HepG2 (cell line): ENCODE data around the gene NABP1. TPM values are rescaled to one million over a fixed set of nuclear protein-coding genes. Genes with fewer than 3 reads are reported as not detected.

ENCODE experiments used
- ATAC-seq: fragments of 200-7000 bp; cut with Tn5 transposase; 3 replicates; pipeline ENCODE4 v1.9.1; 2020; ENCODE audit warnings: mild to moderate bottlenecking, moderate library complexity
- BruUV-seq: library from RNA; stranded (reverse); fragments of 400-500 nt; replicated peaks from 2 replicates; lab custom pipeline; 2021; lab: Mats Ljungman, UMichigan
- CTCF ChIA-PET: fragments of 300-600 bp; formaldehyde crosslinking; extraction: SDS; loops from one replicate; lab custom pipeline; 2021; ENCODE audit warnings: low total read pairs, inconsistent platforms, low intra/inter-chr PET ratio; lab: Yijun Ruan, JAX
- POLR2A ChIA-PET: fragments of 350-600 bp; sonication (Branson Sonifier 250); formaldehyde crosslinking; loops from one replicate; lab custom pipeline; 2020; ENCODE audit warnings: antibody characterized with exemption, inconsistent platforms; lab: Yijun Ruan, JAX
- DNase-seq: peaks from one replicate; pipeline ENCODE4 v3.0.0-alpha.2; 2015; ENCODE audit warnings: low spot score
- FAIRE-seq: peaks from 3 replicates; lab custom pipeline; 2011; peaks lifted over from hg19 to GRCh38; lab: Jason Lieb, UNC
- H2AFZ ChIP-seq: one replicate; pipeline ENCODE4 v1.6.1; 2011; ENCODE audit warnings: low read length, inconsistent platforms
- H3K27ac ChIP-seq: fragments of 300-600 bp; 3 replicates; pipeline ENCODE4 v1.8.0; 2011; ENCODE audit warnings: mixed run types, mild to moderate bottlenecking, mixed read lengths, low read length, inconsistent platforms; ENCODE audit not compliant: insufficient read depth; ENCODE audit errors: extremely low read length
- H3K27me3 ChIP-seq, 2 experiments: fragments of 200-600 bp in 1 of 2; 2 replicates in 1 of 2; 3 replicates in 1 of 2; pipeline versions ENCODE4 v1.6.0 to v1.8.0; 2011; ENCODE audit warnings: low read length in 2 of 2, mild to moderate bottlenecking in 2 of 2, moderate library complexity in 2 of 2, inconsistent platforms in 1 of 2; ENCODE audit not compliant: insufficient read depth in 2 of 2, control insufficient read depth in 1 of 2
- H3K36me3 ChIP-seq, 2 experiments: fragments of 200-600 bp in 1 of 2; replicated peaks in 1 of 2; 2 replicates in 1 of 2; 3 replicates in 1 of 2; pipeline versions ENCODE4 v1.5.1 to v1.8.0; 2011; ENCODE audit warnings: low read length in 2 of 2, inconsistent platforms in 1 of 2; ENCODE audit not compliant: insufficient read depth in 2 of 2, control insufficient read depth in 1 of 2
- H3K4me1 ChIP-seq: 2 replicates; pipeline ENCODE4 v1.5.1; 2012; ENCODE audit warnings: low read length, inconsistent platforms; ENCODE audit not compliant: insufficient read depth
- H3K4me2 ChIP-seq: 2 replicates; pipeline ENCODE4 v1.6.0; 2011; ENCODE audit warnings: low read depth, low read length, inconsistent platforms
- H3K4me3 ChIP-seq, 3 experiments: fragments of 200-600 bp in 1 of 3; sonication (generic), shearing (Covaris generic) in 1 of 3; replicated peaks in 1 of 3; 2 replicates each; pipeline ENCODE4 v1.5.1; 2011 to 2016; ENCODE audit warnings: low read length in 3 of 3, inconsistent platforms in 2 of 3, low read depth in 2 of 3, mild to moderate bottlenecking in 2 of 3, control low read depth in 1 of 3, mixed read lengths in 1 of 3; ENCODE audit not compliant: insufficient read depth in 1 of 3
- H3K79me2 ChIP-seq: one replicate; pipeline ENCODE4 v1.6.1; 2011; ENCODE audit warnings: low read length, inconsistent platforms; ENCODE audit not compliant: insufficient read depth
- H3K9ac ChIP-seq: 2 replicates; pipeline ENCODE4 v1.6.0; 2011; ENCODE audit warnings: mild to moderate bottlenecking, low read depth, low read length, inconsistent platforms; ENCODE audit not compliant: insufficient read depth
- H3K9me3 ChIP-seq: 2 replicates; pipeline ENCODE4 v1.5.1; 2012; ENCODE audit warnings: mild to moderate bottlenecking, low read length
- H4K20me1 ChIP-seq: 2 replicates; pipeline ENCODE4 v1.6.0; 2011; ENCODE audit warnings: inconsistent platforms, mild to moderate bottlenecking, low read length, moderate library complexity; ENCODE audit not compliant: insufficient read depth
- ETV5 ChIP-seq: IDR thresholded peaks from 2 replicates; pipeline ENCODE4 v1.6.1; 2018; ENCODE audit warnings: missing biosample characterization, missing genetic modification reagents, inconsistent platforms, borderline replicate concordance
- FOXK1 ChIP-seq: sonication (generic); formaldehyde crosslinking; IDR thresholded peaks from 2 replicates; pipeline ENCODE4 v1.4.0; 2020; ENCODE audit warnings: low read depth, missing genetic modification reagents, borderline replicate concordance
- ISL2 ChIP-seq: sonication (generic); formaldehyde crosslinking; IDR thresholded peaks from 2 replicates; pipeline ENCODE4 v1.5.0; 2020; ENCODE audit warnings: missing genetic modification reagents
- KLF16 ChIP-seq, 2 experiments: sonication (generic) in 1 of 2; formaldehyde crosslinking in 1 of 2; IDR thresholded peaks; 2 replicates each; pipeline versions ENCODE4 v1.6.1 to v1.8.0; 2016 to 2023; ENCODE audit warnings: missing genetic modification reagents in 2 of 2, missing compliant biosample characterization in 1 of 2
- KLF6 ChIP-seq: IDR thresholded peaks from 2 replicates; pipeline ENCODE4 v1.8.0; 2016; ENCODE audit warnings: missing biosample characterization, missing genetic modification reagents
- MLX ChIP-seq: IDR thresholded peaks from 2 replicates; pipeline ENCODE4 v1.6.1; 2016
- MTA3 ChIP-seq: sonication (generic); formaldehyde crosslinking; IDR thresholded peaks from 2 replicates; pipeline ENCODE4 v1.4.0; 2020; ENCODE audit warnings: missing genetic modification reagents
- PAF1 ChIP-seq: IDR thresholded peaks from 2 replicates; pipeline ENCODE4 v1.6.1; 2016; ENCODE audit warnings: missing genetic modification reagents, missing compliant biosample characterization
- RXRB ChIP-seq: IDR thresholded peaks from 2 replicates; pipeline ENCODE4 v1.6.1; 2016; ENCODE audit warnings: borderline replicate concordance, missing genetic modification reagents, missing compliant biosample characterization
- TFAP4 ChIP-seq: sonication (generic); IDR thresholded peaks from 2 replicates; pipeline ENCODE4 v1.6.1; 2016; ENCODE audit warnings: low read depth, borderline replicate concordance
- ZHX2 ChIP-seq, 2 experiments: sonication (generic) in 1 of 2; formaldehyde crosslinking in 1 of 2; IDR thresholded peaks; 2 replicates each; pipeline versions ENCODE4 v1.6.1 to v1.9.0; 2014 to 2022; ENCODE audit warnings: antibody characterized with exemption in 1 of 2, borderline replicate concordance in 1 of 2, inconsistent platforms in 1 of 2, low read depth in 1 of 2, missing genetic modification reagents in 1 of 2
- ZNF24 ChIP-seq: fragments of 450-650 bp; IDR thresholded peaks from 2 replicates; pipeline ENCODE4 v1.6.1; 2017; ENCODE audit warnings: antibody characterized with exemption, mild to moderate bottlenecking
- ZNF296 ChIP-seq: sonication (generic); formaldehyde crosslinking; conservative IDR thresholded peaks from 2 replicates; pipeline ENCODE4 v1.5.0; 2020; ENCODE audit warnings: mild to moderate bottlenecking, missing genetic modification reagents
- ZNF883 ChIP-seq: sonication (generic); formaldehyde crosslinking; IDR thresholded peaks from 2 replicates; pipeline ENCODE4 v1.5.1; 2020; ENCODE audit warnings: mild to moderate bottlenecking, missing genetic modification reagents; ENCODE audit errors: not compliant biosample characterization
- WGBS: methylation state at CpG from one replicate; pipeline ENCODE4 v1.1.6; 2017; ENCODE audit warnings: low lambda C conversion rate; 5-methylcytosine and 5-hydroxymethylcytosine counted together
- in situ Hi-C: cut with HindIII; loops from 2 replicates; pipeline ENCODE4 v1.10.0; 2017; ENCODE audit warnings: low pct_unique_long_range_greater_than_20kb; ENCODE audit not compliant: extremely low pct_ligation_motif_present
- intact Hi-C: fragments of 100-400 bp; cut with micrococcal nuclease; formaldehyde crosslinking; loops from one replicate; pipeline ENCODE4 v1.10.0; 2022; ENCODE audit not compliant: unreplicated experiment
- polyA plus RNA-seq, 8 experiments: library from polyadenylated mRNA; depleted of rRNA in 3 of 8; stranded (reverse) in 7 of 8; unstranded in 1 of 8; fragments of >200 nt; fragmentation: Illumina TruSeq in 4 of 8; extraction: Trizol in 4 of 8; gene quantifications; 2 replicates each; pipeline versions ENCODE4 v1.2.1 to v1.2.3, GENCODE V29; 2011 to 2016; ENCODE audit warnings: low read depth in 4 of 8, missing spikeins in 1 of 8, mixed read lengths in 1 of 8; ENCODE audit not compliant: insufficient read depth in 1 of 8
- total RNA-seq, 5 experiments: library from RNA; depleted of rRNA; stranded (reverse); fragments of >200 nt; fragmentation: Illumina TruSeq; extraction: Trizol; gene quantifications; 2 replicates each; pipeline ENCODE4 v1.2.3, GENCODE V29; 2016; ENCODE audit warnings: low read depth in 1 of 5

The NABP1 gene
- total and polyA plus RNA-seq, 2 of the 13 experiments (the other 11 are each of a cell fraction or from before 2014, with no cell fraction given) = 14.9 to 19.8 TPM

DNA sequence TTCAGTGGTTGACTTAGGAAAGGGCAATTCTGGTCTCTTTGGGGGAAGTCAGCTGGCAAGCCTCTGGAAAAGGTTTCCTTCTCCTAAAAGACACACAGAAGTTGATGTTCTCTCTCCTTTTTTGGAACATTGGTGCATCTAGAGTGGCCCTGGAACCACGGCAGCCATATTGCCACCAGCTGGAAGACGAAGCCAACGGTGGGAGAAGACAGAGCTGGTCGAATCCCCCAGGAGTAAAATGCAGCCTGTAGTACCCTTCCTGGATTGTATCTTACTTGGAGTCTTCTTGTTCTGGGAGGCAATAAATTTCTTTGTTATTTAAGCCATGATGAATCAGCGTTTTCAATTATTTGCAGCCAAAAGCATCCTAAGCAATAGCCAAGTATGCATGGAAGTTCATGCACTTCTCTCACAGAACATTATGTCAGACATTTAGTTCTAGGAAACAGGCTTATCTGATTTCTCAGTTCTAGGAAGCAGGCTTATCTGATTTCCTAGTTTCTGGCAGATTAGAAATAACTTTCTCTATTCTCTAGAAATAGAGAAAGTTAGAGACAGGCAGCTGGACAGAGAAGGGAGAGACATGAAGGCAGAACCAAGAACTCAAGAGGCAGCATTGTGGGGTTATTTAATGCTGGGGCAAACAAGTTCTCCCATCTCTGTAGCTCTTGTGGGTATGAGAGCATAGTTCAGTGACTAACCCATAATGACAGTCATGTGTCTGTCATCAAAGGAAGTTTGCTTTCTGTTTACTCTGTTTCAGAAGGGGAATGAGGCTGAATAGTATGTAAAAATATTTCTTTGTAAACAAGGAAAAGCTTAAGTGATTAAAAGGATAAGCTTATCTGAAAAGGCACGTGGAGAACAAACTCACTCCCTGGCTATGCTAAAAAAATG, 40.5 kb upstream of the NABP1 start:
- peak; percentile 95 for DNase-seq
- peak; percentile 96 for ATAC-seq
- Histone ChIP-seq H3K4me1 (peaks cover 58% of the 10 kb centered on the region), H3K9me3 (no peaks in the 10 kb centered on the region), H4K20me1 (no peaks in the 10 kb centered on the region), H3K4me2 (peak overlapping the region; percentile 66), H3K27ac (peak overlapping the region; percentile 75), H3K9ac (peak overlapping the region; percentile 57), H3K36me3 (no peaks in the 10 kb centered on the region), H3K79me2 (no peaks in the 10 kb centered on the region), H3K27me3 (no peaks in the 10 kb centered on the region), H3K4me3 (peak overlapping the region in 2 of 3 experiments; percentile 25 to 27; a peak in 1 of 6 replicates), H2AFZ (no peak overlapping the region)
- ChIA-PET CTCF (no interaction called here), POLR2A (interaction anchor here (0.7 to 4.7 kb wide), 10 partner anchors 11 to 208 kb away, joined by 3 to 153 read pairs (median 4); partner anchors contain the start of gene NABP1)
- WGBS = 57% methylated on average over 6 of the region's 6 CpGs
- in situ Hi-C loops = loop anchor here (5.0 kb wide), 1 partner anchor 40 kb away; the partner anchor contains the start of gene NABP1
- TSS peak; percentile 86 for BruUV-seq
- peak; percentile 92 for FAIRE-seq
- intact Hi-C loops = loop anchor here (1.0 to 5.0 kb wide), 5 partner anchors 15 to 230 kb away; no protein-coding TSS in a partner anchor
- TF ChIP-seq ZNF883 (CRISPR knock-in tag) (no peak), FOXK1 (CRISPR knock-in tag) (peak; percentile 78; the same call in 1 of the 2 replicates), MTA3 (CRISPR knock-in tag) (no peak), ISL2 (peak; percentile 89), PAF1 (CRISPR knock-in tag) (no peak), KLF6 (CRISPR knock-in tag) (peak; percentile 33; the same call in 1 of the 2 replicates), KLF16 (CRISPR knock-in tag; IDR thresholded peaks at IDR 0.05) (peak in 1 of 2 experiments; percentile 83; a peak in 2 of 4 replicates), ZNF24 (no peak), RXRB (CRISPR knock-in tag) (peak; percentile 92), TFAP4 (peak; percentile 70), MLX (peak; percentile 100), ETV5 (CRISPR knock-in tag) (peak; percentile 52; the same call in 1 of the 2 replicates), ZHX2 (IDR thresholded peaks at IDR 0.05; ENCODE audit: low read depth) (no peak), ZHX2 (CRISPR knock-in tag; IDR thresholded peaks at IDR 0.05; ENCODE audit: borderline replicate concordance) (no peak; the same call in 1 of the 2 replicates), ZNF296 (no peak)
